GM18858 (cell line): Measurements from ENCODE around the gene ROBO3.

ENCODE experiments used
- ATAC-seq: cut with Tn5 transposase; IDR thresholded peaks from one replicate; pipeline ENCODE4 v1.9.1; 2021; ENCODE audit not compliant: unreplicated experiment

Gene ROBO3

DNA sequence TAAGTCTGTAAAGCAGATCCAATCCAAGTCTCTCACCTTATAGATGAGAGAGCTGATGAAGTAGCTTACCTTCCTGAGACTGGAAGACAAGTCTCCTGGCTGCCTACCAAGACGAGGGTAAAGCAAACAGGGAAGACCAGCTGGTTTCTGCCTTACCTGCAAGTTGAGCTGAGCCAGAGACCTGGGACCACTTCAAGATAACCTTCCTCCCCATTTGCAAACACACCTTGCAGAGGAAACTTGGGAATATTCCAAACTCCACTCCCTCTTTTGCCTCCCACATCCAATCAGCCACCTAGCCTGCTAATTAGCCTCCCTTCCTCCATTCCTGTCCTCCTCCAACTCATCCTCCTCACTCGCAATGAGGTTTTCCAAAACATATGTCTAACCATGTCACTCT, 23.4 kb upstream of the ROBO3 start:
- no peak for ATAC-seq

DNA sequence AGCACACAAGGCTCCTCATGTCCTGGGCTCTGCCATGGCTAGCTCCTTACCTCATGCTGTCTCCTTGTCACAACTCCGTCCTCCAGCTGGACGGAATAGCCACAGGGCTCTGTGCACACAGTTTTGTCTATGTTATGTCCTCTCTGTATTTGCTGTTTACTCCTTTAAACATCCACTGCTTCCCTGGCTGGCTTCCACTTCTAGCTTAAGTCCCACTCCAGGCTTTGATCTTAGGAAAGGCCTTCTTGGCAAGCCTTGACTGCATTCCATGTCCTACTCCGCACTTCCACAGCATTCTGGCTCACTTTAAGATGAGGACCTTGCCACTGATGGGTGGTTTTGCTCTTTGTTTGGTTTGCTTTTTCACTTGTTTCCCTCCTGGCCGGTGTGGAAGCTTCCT, 22.9 kb upstream of the ROBO3 start:
- ATAC-seq = no peak

DNA sequence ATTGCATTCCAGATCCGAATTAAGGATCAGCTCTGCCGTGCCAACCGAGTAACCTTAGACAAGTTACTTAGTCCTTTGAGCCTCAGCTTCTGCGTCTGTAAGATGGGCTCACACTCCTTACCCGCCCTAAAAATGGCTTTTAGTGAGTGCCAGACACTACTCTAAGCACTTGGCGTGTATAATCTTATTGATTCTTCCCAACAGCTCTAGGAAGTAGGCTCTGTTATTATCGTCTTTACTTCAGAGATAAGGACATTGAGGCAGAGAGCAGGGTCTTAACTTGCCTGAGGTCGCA, 21.7 kb upstream of the ROBO3 start:
- ATAC-seq = no peak

DNA sequence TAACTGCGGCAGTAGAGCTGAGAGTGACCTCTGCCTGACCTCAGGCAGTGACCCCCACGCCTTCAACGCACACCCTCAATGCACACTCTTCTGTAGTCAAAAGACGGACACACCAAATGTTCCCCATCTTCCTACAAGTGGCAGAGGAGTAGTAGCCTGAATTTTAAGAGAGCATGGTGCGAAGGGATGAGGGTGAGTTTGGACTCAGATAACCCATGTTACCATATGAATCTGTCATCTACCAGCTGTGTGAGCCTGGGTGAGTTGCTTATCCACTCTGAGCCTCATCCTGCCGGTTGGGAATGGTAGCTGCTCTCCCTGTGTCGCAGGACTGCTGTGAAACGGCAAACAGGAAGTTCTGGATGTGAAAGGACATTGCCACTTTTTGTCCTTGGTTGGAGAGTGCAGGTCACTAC, 20.6 kb upstream of the ROBO3 start:
- ATAC-seq = no peak

DNA sequence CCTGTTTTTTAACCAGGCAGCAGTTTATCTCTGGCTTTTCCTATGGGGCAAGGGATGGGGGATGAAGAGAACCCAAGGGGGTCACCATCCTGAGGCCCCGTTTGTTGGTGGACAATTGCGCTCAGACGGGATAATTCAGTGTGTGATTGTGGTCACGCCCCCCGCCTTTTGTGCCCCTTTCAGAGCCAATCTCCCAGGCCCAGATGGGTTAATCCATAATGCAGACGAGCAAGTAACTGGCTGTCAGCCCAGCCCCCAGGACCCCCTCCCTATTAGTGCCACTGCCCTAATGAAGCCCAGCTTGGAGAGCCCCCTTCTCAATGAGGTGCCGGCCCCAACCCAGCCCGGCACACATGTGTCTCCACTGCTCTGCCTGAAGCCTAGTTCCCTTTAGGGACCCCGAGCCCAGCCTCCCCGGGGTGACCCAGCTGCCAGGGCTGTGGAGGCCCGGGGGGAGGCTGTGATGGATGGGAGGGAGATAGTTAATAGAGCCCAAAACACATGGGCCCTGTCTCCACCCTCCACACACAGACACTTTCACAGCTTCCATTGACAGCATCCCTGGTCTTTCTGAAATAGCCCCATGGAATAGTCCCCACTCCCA, 19.1 kb upstream of the ROBO3 start:
- ATAC-seq = no peak

DNA sequence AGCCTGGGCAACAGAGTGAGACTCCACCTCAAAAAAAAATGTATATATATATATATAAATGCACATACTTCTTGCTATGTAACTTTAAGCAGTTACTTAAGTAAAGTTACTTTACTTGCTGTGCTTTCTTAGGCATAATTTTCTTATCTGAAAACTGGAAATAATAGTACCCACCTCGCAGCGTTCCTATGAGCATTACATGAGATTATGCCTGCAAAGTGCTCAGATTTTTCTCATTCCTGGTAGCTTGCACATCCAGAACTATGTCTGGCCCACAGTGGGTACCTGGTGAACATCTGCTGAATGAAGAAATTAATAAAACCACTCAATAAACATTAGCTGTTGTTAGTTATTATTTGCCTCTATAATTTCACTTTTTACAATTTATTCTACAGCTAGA, 6.1 kb upstream of the ROBO3 start:
- ATAC-seq = no peak

DNA sequence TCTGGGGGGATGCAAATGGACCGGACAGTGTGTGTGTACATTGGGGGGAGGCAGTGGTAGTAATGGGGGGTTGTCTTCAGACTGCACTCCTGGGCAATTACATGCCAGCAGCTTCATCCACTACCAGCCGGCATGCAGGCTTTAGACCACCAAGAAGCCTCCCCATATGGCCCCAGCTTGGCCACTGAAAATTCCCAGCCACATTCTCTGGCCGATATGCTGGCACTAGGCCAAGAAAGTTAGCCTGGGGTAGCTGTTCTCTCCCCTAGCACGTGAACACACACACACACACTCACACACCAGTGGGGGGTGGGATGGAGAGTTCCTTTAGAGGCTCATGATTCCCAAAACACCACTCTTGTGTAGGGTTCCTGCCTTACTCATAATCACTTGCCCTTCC, 3.6 kb upstream of the ROBO3 start:
- ATAC-seq = no peak

DNA sequence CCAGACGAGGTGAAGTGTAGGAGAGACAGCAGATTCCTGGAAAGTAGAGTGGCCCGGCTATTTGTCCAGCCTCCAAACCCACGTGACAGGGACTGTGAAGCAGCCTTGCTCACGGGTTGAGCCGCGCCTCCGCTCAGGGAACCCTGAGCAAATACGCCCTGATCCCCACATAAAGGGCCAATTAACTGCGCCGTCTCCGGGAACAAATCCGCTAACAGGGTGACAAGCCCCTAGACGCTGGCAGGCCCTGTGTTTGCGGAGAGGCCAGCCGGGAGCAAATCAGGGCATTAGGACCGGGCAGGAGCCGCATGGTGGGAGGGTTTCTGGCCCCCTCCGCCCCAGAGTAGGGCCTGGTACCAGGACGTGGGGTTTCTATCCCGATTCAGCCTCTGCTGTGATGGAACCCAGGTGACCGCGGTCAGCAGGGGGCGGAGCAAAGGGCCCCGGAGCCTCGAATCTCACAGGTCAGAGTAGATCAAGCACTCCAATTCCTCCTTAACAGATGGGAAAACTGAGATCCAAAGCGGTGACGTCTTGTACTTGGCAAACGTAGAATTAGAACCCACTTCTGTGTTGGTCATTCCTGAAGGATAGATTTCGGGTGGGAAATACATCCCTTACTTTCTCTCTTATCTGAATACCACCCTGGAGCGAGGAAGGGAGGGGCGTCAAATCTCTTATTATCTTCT, 2.0 kb upstream of the ROBO3 start:
- no peak for ATAC-seq

DNA sequence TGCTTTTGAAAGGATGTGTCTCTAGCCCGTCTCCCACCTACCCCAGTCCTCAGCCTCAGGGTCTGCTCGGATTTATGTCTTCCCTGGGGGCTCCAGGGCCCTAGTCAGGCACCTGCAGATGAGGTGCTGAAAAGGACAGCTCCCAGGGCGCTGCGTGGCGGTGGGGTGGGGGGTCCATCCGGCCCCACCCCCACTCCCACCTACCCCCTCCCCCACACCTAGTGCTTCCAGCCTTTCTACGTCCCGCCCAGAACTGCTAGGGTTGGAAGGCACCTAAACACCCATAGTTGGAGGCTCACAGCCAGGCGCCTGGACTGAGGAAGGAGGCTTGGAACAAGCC, 1.4 kb upstream of the ROBO3 start:
- no peak for ATAC-seq

DNA sequence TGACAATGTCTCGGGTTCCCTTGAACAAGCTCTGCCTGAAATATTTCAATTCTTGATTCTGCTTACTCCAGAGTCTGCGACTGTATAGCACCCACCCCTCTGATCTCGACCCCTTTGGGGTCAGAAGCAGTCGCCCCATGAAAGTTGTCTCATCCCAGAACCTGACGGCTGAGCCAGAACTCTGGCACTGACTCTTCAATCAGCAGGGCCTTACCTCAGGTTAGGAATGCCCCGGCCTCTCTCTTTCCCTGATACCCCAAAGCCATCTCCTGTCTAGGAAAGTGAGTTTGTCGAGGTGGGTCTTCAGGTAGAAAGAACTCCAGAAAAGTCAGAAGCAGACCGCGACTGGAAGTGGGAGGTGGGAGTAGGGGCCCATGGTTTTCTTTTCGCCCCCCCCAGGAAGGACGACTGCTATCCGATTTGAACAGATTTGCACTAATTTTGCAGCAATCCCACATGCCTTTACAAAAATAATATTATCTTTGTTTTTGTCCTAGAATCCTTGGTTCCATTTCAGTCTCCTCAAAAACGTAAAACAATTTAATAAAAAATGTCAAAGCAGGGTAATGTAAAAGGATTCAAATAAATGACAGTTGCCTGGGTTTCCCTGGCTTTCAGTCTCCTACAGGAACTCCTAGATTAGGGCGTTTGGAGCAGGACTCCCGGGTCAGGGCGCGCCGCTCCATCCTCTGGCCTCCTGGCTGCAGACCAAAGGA, 898 bp upstream of the ROBO3 start:
- no peak for ATAC-seq

DNA sequence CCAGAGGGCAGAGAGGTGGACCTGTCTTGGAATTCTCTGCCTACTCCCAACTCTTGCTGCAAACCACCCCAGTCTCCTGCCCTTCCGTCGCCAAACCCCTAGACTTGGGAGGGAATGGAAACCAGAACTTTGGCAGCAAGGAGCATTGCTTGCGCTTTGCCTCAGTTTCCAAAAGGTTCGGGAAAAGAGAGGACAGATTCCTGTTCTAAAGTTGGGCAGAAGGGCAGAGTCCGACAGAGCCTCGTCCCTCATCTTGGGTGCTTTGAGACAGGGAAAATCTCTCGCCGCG, 396 bp upstream of the ROBO3 start:
- no peak for ATAC-seq

DNA sequence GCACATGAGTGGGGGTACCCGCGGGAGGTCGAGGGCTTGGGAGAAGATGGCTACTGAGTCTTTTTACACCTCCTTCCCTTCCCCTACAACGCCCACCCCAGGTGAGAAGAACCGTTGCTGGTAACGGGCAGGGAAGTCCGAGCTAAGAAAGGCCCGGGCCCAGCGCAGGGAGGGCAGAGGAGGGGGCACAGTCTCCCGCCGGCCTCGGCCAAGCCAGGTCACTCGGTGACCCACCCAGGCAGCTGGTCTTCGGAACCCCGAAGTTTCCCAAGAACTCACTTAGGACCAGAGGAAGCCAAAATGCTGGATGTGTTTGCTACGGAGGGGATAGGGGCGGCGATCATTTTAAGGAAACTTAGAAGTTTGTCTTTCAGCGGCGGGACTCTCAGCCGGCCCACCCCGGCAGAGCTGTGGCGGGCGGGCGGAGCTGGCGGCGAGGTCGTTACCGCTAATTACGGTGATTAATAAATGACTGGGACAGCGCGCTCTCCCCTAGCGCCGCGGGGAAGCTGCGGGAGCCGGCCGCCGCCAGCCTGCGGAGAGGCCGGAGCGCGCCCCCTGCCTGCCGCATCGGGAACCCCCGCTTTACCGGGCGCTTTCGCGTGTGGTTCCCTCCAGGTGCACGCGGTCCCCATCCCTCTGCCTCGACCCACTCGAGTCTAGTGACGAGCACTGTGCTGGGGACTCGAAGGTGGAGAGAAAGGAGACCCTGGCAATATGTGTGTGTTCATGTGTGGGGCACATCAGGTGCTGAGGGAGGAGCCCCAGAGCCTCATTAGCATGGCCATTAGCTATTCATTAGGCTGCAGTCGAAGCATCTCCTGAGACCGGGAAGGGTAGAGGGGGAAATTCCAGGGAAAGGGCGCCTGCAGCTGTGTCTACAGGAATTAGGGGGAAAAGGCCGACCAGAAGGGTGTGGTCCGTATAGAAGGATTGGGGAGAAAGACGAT, 945 bp downstream of the ROBO3 start:
- ATAC-seq = no peak

DNA sequence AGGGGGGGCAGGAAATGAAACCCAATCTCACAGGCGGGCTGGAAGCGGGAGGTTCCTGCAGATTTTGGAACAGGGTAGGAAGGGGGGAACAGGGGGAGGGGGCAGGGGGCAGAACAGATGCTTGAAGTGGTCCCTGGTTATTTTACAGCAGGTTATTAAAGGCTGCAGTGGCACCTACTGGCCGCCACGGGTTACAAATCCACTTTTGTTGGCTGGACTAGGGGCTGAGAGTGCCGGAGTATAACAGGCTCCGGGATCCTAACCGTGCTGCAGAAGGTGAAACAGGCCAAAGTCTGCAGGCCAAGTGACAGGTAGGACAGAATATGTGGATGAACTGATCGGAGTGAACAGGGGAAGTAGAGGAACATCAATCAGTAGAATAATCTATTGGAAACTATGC, 2.5 kb downstream of the ROBO3 start:
- no peak for ATAC-seq

DNA sequence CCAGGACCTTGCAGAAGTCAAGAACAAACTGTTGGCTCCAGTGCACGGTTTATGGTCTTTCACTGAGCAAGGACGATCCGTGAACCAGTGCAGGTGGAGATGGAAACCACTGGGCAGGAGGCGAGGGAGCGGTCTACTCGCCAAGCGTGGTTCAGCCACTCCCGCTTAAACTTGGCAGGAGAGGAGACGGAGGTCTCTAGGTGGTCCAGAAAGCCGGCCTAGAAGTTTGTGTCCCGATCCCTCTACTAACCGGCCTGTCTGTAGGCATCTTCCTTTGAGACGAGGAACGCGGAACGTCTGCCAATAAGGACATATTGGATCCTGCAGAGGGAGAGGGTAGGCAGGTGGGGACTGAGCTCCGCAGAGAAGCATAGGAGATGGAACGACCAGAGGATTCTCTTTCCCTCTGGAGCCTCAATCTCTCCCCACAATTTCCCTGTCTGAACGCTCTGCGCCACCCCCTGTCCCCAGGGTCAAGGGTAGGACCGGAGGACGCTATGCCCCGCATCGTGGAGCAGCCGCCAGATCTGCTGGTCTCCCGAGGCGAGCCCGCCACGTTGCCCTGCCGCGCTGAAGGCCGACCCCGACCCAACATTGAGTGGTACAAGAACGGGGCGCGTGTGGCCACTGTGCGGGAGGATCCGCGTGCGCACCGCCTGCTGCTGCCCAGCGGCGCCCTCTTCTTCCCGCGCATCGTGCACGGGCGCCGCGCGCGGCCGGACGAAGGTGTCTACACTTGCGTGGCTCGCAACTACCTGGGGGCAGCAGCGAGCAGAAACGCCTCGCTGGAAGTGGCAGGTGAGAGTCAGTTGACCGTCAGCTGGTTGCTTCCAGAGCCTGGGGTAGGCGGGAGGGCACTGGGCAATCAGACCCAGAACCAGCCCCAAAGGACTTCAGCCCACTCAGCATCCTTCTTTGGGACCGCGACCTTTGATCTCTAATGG, 3.4 kb downstream of the ROBO3 start:
- ATAC-seq = no peak

DNA sequence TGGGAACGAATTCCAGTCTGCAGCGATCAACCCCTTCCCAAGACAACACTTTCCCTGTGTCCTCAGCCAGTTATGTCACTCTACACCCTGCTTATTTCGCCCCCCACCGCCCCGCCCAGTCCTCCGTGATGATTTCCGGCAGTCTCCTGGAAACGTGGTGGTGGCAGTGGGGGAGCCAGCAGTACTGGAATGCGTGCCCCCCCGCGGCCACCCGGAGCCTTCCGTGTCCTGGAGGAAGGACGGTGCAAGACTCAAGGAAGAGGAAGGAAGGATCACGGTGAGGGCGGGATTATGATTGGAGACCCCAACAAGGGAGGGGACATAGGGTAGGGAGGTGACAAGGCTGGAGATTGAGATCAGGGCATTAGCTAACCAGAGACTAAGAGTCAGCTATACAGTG, 4.1 kb downstream of the ROBO3 start:
- no peak for ATAC-seq

DNA sequence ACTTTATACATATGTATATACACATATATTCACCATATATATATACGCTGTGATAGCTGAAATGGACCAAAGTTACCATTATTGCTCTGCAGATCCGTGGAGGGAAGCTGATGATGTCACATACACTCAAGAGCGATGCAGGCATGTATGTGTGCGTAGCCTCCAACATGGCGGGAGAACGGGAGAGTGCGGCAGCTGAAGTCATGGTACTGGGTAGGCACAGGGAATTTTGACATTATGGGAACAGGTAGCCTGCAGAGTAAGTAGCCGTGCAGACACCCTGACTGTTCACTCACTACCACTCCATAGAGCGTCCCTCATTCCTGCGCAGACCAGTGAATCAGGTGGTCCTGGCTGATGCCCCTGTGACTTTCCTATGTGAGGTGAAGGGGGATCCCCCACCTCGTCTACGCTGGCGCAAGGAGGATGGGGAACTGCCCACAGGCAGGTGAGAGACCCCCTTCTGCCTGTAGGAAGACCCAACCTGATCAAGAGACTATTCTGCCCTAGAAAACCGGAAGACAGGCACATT, 4.7 kb downstream of the ROBO3 start:
- ATAC-seq = no peak

DNA sequence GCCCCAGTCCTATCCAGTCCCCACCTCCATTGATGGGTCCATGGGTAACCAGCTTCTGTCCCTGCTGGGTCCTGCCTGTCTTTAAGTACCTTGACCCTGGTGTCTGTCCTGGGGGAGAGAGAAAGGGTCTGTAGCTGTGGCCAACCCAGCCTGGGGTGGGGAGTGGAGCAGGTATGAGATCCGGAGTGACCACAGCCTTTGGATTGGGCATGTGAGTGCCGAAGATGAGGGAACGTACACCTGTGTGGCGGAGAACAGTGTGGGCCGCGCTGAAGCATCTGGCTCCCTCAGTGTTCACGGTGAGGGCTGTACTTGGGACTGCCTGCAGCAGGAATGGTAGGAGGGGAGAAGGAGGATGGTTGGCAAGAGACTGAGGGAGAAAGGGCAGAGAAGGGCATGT, 5.2 kb downstream of the ROBO3 start:
- no peak for ATAC-seq

DNA sequence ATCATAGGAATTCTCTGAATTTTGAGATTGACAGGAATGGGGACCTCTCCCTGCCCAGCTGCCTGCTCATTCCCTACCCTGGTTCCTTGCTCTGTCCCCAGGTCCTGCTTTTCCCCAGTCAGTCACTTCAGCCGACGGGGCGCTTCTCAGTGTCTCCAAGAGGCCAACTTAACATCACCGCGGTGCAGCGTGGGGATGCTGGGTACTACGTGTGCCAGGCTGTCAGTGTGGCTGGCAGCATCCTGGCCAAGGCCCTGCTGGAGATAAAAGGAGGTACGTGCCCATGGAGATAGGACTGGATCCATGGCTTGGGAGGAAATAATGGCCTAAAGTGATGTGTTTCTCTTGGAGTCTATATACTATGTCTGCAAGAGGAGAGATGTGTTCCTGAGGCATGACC, 7.0 kb downstream of the ROBO3 start:
- ATAC-seq = no peak

DNA sequence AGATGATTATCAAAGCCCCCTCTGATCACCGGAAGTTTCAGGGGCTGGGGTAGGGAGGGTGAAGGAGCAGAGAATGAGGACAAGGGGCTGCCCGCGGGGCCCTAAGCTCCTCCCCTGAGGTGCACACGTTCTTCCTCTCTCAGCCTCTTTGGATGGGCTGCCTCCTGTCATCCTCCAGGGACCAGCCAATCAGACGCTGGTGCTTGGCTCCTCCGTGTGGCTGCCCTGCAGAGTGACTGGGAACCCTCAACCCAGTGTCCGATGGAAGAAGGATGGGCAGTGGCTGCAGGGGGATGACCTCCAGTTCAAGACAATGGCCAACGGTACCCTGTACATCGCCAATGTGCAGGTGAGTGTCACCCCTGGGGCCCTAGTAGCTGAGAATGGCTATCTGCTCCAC, 7.5 kb downstream of the ROBO3 start:
- ATAC-seq = no peak

DNA sequence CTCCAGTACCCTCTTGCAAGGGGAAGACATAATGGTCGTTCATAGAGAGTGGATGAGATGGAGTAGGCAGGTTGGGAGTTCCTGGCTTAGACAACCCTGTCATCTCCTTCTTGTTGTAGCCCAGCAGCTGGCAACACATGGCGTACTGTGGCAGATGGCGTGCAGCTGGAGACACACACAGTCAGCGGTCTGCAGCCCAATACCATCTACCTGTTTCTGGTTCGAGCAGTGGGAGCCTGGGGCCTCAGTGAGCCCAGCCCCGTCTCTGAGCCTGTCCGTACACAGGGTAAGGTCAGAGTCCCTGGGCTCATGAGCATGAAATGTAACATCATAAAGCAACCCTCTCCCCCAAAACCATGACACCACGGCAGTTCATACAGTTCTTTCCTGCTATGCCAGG, 8.7 kb downstream of the ROBO3 start:
- ATAC-seq = no peak
